OCI-LY1 (cell line): ENCODE data around the gene WIPF3.

Source experiments
- H2AFZ ChIP-seq: fragments of 200-600 bp; sonication (generic), shearing (Covaris generic); 2 replicates; pipeline ENCODE4 v1.6.0; 2014; ENCODE audit warnings: antibody characterized with exemption, mild to moderate bottlenecking, low read length
- H3F3A ChIP-seq: fragments of 200-600 bp; sonication (generic), shearing (Covaris generic); 2 replicates; pipeline ENCODE4 v1.6.0; 2014; ENCODE audit warnings: mild to moderate bottlenecking, antibody characterized with exemption, low read length, moderate library complexity; ENCODE audit not compliant: insufficient read depth
- H3K27ac ChIP-seq: fragments of 200-600 bp; sonication (generic); 2 replicates; pipeline ENCODE4 v1.5.1; 2014; ENCODE audit warnings: low read length, mixed run types, mild to moderate bottlenecking, low read depth; ENCODE audit not compliant: poor library complexity, severe bottlenecking
- H3K27me3 ChIP-seq: fragments of 200-600 bp; sonication (generic); 2 replicates; pipeline ENCODE4 v1.6.0; 2014; ENCODE audit warnings: antibody characterized with exemption, mild to moderate bottlenecking, low read length, moderate library complexity; ENCODE audit not compliant: insufficient read depth
- H3K36me3 ChIP-seq: fragments of 200-600 bp; sonication (generic); 2 replicates; pipeline ENCODE4 v1.6.1; 2014; ENCODE audit warnings: mild to moderate bottlenecking, antibody characterized with exemption, low read length, moderate library complexity, mixed read lengths; ENCODE audit not compliant: insufficient read depth
- H3K4me1 ChIP-seq: fragments of 200-600 bp; sonication (generic); 2 replicates; pipeline ENCODE4 v1.5.1; 2014; ENCODE audit warnings: mild to moderate bottlenecking, low read length, moderate library complexity; ENCODE audit not compliant: insufficient read depth, severe bottlenecking
- H3K4me2 ChIP-seq: fragments of 200-600 bp; sonication (generic), shearing (Covaris generic); 2 replicates; pipeline ENCODE4 v1.6.1; 2014; ENCODE audit warnings: low read length
- H3K4me3 ChIP-seq: fragments of 200-600 bp; sonication (generic); 2 replicates; pipeline ENCODE4 v1.5.1; 2014; ENCODE audit warnings: low read length, low read depth, mild to moderate bottlenecking, mixed read lengths; ENCODE audit not compliant: poor library complexity, severe bottlenecking
- H3K79me2 ChIP-seq: fragments of 200-600 bp; shearing (Covaris generic); 2 replicates; pipeline ENCODE4 v1.6.1; 2016; ENCODE audit warnings: mixed run types, low read length, mixed read lengths; ENCODE audit not compliant: insufficient read depth
- H3K9ac ChIP-seq: fragments of 200-600 bp; sonication (generic), shearing (Covaris generic); 2 replicates; pipeline ENCODE4 v1.6.1; 2014; ENCODE audit warnings: mild to moderate bottlenecking, low read length, mixed read lengths
- H3K9me2 ChIP-seq: fragments of 200-600 bp; sonication (generic), shearing (Covaris generic); 2 replicates; pipeline ENCODE4 v1.6.1; 2014; ENCODE audit warnings: low read depth, mild to moderate bottlenecking, low read length, mixed read lengths
- H3K9me3 ChIP-seq: fragments of 200-600 bp; shearing (Covaris generic); 2 replicates; pipeline ENCODE4 v1.6.1; 2014; ENCODE audit warnings: low read length, mixed read lengths
- H4K20me1 ChIP-seq: fragments of 200-600 bp; sonication (generic), shearing (Covaris generic); 2 replicates; pipeline ENCODE4 v1.6.0; 2016; ENCODE audit warnings: mild to moderate bottlenecking, low read length; ENCODE audit not compliant: insufficient read depth
- EZH2 ChIP-seq: fragments of 200-600 bp; sonication (generic), shearing (Covaris generic); IDR thresholded peaks from 2 replicates; pipeline ENCODE4 v1.8.0; 2017; ENCODE audit warnings: borderline replicate concordance, mixed run types, mild to moderate bottlenecking, antibody characterized with exemption, low read length, moderate library complexity, mixed read lengths
- TF ChIP-seq, protein P1 (sequence below): fragments of 200-600 bp; sonication (generic), shearing (Covaris generic); IDR thresholded peaks from 2 replicates; pipeline ENCODE4 v1.5.1; 2017; ENCODE audit warnings: mild to moderate bottlenecking, antibody characterized with exemption, low read length, moderate library complexity, mixed read lengths

The WIPF3 gene

DNA sequence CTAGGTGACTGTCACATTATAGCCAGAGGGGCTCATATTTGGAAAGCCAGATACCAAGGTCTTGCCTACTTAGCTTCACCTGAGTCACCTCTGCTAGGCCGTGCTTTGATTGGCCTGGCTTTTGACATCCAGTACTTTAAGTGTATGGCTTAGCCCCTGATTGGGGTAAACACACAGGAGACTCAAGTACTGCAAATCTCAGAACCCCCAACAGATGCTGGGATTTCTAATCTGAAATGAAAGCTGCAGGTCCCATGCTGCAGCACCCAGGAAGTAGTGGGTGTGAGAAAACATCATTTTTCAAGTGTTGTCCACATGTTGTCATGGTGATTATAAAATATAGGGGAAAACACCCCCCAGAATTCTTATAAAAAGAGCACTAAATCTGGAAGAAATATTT, 76.2 kb downstream of the WIPF3 start:
- H3K27me3 ChIP-seq = no peaks in the 10 kb centered on the region
- no peaks in the 10 kb centered on the region for H3K9me3 ChIP-seq
- H3K79me2 ChIP-seq = no peaks in the 10 kb centered on the region
- no peaks in the 10 kb centered on the region for H3K4me1 ChIP-seq
- no peaks in the 10 kb centered on the region for H3K9me2 ChIP-seq
- no peak for TF ChIP-seq EZH2
- TF ChIP-seq, protein P1, sequence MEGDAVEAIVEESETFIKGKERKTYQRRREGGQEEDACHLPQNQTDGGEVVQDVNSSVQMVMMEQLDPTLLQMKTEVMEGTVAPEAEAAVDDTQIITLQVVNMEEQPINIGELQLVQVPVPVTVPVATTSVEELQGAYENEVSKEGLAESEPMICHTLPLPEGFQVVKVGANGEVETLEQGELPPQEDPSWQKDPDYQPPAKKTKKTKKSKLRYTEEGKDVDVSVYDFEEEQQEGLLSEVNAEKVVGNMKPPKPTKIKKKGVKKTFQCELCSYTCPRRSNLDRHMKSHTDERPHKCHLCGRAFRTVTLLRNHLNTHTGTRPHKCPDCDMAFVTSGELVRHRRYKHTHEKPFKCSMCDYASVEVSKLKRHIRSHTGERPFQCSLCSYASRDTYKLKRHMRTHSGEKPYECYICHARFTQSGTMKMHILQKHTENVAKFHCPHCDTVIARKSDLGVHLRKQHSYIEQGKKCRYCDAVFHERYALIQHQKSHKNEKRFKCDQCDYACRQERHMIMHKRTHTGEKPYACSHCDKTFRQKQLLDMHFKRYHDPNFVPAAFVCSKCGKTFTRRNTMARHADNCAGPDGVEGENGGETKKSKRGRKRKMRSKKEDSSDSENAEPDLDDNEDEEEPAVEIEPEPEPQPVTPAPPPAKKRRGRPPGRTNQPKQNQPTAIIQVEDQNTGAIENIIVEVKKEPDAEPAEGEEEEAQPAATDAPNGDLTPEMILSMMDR = no peak
- no peak overlapping the region for H3K4me3 ChIP-seq
- H3K9ac ChIP-seq = no peak overlapping the region
- H3K27ac ChIP-seq = no peak overlapping the region
- H2AFZ ChIP-seq = no peak overlapping the region
- no peak overlapping the region for H3K4me2 ChIP-seq
- H4K20me1 ChIP-seq = no peaks in the 10 kb centered on the region
- H3F3A ChIP-seq = no peaks in the 10 kb centered on the region
- H3K36me3 ChIP-seq = no peaks in the 10 kb centered on the region

DNA sequence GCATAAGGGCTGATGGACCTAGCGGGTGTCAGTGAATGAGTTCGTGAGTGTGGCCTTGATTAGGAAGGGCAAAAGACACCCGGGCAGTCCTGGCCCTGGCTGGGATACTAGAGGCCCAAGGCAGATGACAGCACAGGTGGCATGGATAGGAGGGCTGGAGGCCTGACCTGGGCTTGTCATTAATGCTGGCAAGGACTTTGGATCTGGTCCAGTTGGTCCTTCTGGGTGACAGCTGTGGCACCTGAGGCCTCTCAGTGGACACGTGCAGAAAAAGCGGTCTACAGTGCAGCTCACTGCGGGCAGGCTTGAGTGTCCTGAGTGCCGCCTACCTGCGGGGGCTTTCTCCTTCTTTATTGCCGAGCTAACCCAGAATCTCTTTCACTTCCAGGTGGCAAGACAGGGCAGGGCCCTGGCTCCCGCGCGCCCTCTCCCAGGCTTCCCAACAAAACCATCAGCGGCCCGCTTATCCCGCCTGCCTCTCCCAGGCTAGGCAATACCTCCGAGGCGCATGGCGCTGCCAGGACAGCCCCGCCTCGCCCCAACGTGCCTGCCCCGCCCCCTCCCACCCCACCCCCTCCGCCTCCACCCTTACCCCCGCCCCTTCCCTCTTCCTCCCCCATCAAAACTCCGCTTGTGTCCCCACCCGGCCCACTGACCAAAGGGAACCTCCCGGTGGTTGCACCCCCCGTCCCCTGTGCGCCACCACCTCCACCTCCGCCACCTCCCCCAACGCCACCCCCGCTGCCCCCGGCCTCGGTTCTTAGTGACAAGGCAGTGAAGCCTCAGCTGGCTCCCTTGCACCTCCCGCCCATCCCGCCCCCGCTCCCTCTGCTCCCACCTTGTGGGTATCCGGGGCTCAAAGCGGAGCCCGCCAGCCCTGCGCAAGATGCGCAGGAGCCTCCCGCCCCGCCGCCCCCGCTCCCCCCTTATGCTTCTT, 77.4 kb downstream of the WIPF3 start:
- Histone ChIP-seq H3K9ac (no peak overlapping the region), H4K20me1 (no peaks in the 10 kb centered on the region), H3K27me3 (no peaks in the 10 kb centered on the region), H3K4me2 (no peak overlapping the region), H3K36me3 (no peaks in the 10 kb centered on the region), H2AFZ (no peak overlapping the region), H3K79me2 (no peaks in the 10 kb centered on the region), H3K9me3 (no peaks in the 10 kb centered on the region), H3K4me3 (no peak overlapping the region), H3K4me1 (no peaks in the 10 kb centered on the region), H3F3A (no peaks in the 10 kb centered on the region), H3K27ac (no peak overlapping the region), H3K9me2 (no peaks in the 10 kb centered on the region)
- TF ChIP-seq, protein P1 = no peak
- TF ChIP-seq EZH2 = no peak

DNA sequence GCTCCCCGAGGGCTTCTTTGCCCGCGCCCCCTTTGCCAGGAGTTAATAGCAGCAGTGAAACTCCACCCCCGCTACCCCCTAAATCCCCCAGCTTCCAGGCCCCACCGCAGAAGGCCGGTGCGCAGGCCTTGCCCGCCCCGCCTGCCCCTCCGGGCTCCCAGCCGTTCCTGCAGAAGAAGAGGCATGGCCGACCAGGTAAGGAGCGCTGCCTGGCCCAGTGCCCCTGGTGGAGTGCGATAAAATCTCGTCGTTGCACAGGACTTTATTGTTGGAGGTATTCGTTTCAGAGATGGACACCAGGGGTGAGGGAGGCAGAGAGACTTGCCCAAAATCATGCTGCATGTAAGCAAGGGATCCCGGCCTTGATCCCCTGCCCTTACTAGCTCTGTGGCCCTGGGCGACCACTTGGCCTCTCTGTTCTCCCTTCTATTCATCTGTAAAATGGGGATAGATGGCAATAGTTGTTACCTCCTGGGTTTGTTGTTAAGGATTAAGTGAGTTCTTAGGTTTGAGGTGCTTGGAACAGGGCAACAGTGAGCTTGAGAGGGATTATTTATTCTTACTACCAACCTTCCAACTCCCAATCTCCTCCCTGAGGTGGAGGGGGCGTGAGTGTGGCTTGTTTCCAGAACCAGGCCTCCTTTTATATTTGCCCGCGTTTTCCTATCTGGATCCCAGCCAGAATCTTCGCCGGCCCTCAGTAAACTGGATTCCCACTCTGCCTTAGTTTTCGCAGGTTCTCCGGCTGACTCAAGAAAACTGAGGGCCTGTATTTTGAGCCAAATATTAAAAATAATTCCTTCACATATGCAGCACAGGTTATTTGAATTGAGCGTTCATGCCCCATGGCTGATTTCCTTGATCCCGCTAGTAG, 78.3 kb downstream of the WIPF3 start:
- H3K36me3 ChIP-seq = no peaks in the 10 kb centered on the region
- H3K4me2 ChIP-seq = no peak overlapping the region
- TF ChIP-seq EZH2 = no peak
- TF ChIP-seq, protein P1 = no peak
- no peak overlapping the region for H3K9ac ChIP-seq
- H2AFZ ChIP-seq = no peak overlapping the region
- H3K9me3 ChIP-seq = no peaks in the 10 kb centered on the region
- no peaks in the 10 kb centered on the region for H3K79me2 ChIP-seq
- H4K20me1 ChIP-seq = no peaks in the 10 kb centered on the region
- H3K9me2 ChIP-seq = no peaks in the 10 kb centered on the region
- H3K4me3 ChIP-seq = no peak overlapping the region
- no peaks in the 10 kb centered on the region for H3K27me3 ChIP-seq
- no peak overlapping the region for H3K27ac ChIP-seq
- no peaks in the 10 kb centered on the region for H3K4me1 ChIP-seq
- H3F3A ChIP-seq = no peaks in the 10 kb centered on the region
